Gastroesophageal sphincter (tissue), 3 donors: ENCODE results near the gene GALNT7.

ENCODE experiments used
- EP300 ChIP-seq: sonication (generic); formaldehyde crosslinking; IDR thresholded peaks from one replicate; pipeline ENCODE4 v1.6.1; 2017; ENCODE audit warnings: antibody characterized with exemption, mild to moderate bottlenecking
- POLR2AphosphoS5 ChIP-seq: sonication (generic); formaldehyde crosslinking; IDR thresholded peaks from one replicate; pipeline ENCODE4 v1.6.1; 2017; ENCODE audit warnings: antibody characterized with exemption
- TF ChIP-seq, protein P1 (sequence below), 4 experiments: fragments of 200-600 bp in 2 of 4; fragments of 450-650 bp in 2 of 4; sonication (generic) in 1 of 4; IDR thresholded peaks; one replicate each; pipeline ENCODE4 v1.5.1; 2017 to 2019; ENCODE audit warnings: antibody characterized with exemption in 4 of 4, mild to moderate bottlenecking in 2 of 4, moderate library complexity in 2 of 4

DNA sequence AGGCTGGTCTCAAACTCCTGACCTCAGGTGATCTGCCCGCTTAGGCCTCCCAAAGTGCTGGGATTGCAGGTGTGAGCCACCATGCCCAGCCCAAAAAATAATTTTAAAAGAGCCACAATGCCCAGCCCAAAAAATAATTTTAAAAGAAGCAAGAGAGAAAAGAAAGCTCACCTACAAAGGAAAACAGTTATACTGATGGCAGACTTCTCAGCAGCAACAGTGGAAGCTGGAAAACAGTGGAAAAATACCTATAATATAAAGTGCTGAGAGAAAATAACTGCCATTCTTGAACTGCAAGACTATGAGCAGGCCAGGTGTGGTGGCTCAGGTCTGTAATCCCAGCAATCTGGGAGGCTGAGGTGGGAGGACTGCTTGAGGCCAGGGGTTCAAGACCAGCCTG, 178.9 kb downstream of the GALNT7 start:
- TF ChIP-seq, protein P1, sequence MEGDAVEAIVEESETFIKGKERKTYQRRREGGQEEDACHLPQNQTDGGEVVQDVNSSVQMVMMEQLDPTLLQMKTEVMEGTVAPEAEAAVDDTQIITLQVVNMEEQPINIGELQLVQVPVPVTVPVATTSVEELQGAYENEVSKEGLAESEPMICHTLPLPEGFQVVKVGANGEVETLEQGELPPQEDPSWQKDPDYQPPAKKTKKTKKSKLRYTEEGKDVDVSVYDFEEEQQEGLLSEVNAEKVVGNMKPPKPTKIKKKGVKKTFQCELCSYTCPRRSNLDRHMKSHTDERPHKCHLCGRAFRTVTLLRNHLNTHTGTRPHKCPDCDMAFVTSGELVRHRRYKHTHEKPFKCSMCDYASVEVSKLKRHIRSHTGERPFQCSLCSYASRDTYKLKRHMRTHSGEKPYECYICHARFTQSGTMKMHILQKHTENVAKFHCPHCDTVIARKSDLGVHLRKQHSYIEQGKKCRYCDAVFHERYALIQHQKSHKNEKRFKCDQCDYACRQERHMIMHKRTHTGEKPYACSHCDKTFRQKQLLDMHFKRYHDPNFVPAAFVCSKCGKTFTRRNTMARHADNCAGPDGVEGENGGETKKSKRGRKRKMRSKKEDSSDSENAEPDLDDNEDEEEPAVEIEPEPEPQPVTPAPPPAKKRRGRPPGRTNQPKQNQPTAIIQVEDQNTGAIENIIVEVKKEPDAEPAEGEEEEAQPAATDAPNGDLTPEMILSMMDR (IDR thresholded peaks at IDR 0.05), result no peak
- TF ChIP-seq POLR2AphosphoS5, result no peak
- TF ChIP-seq EP300, result no peak
